BJ (cell line): ENCODE measurements around the gene RIT2. TPM values are rescaled to one million over a fixed set of nuclear protein-coding genes. Genes with fewer than 3 reads are reported as not detected.

Source experiments
- CTCF ChIA-PET: fragments of 350-600 bp; formaldehyde crosslinking; extraction: SDS; loops from one replicate; lab custom pipeline; 2021; ENCODE audit warnings: antibody characterized with exemption, inconsistent platforms; lab: Yijun Ruan, JAX
- POLR2A ChIA-PET: fragments of 300-600 bp; sonication (Branson Sonifier 250); formaldehyde crosslinking; extraction: SDS; loops from one replicate; lab custom pipeline; 2021; ENCODE audit warnings: antibody characterized with exemption; lab: Charles Lee
- DNase-seq: peaks from one replicate; pipeline ENCODE4 v3.0.0-alpha.2; 2011; ENCODE audit warnings: low read depth
- H3K27me3 ChIP-seq: 2 replicates; pipeline ENCODE4 v1.6.0; 2011; ENCODE audit warnings: low read length; ENCODE audit not compliant: control insufficient read depth, insufficient read depth
- H3K36me3 ChIP-seq: 2 replicates; pipeline ENCODE4 v1.5.1; 2011; ENCODE audit warnings: low read length; ENCODE audit not compliant: control insufficient read depth, insufficient read depth
- H3K4me3 ChIP-seq: 2 replicates; pipeline ENCODE4 v1.5.1; 2011; ENCODE audit warnings: low read depth, mild to moderate bottlenecking, control low read depth, low read length
- polyA plus RNA-seq: library from polyadenylated mRNA; depleted of rRNA; stranded (reverse); fragments of >200 nt; gene quantifications from 2 replicates; pipeline ENCODE4 v1.2.3, GENCODE V29; 2011
- TF ChIP-seq, protein P1 (sequence below): IDR thresholded peaks from 2 replicates; pipeline ENCODE4 v1.5.1; 2011; ENCODE audit warnings: low read depth, mild to moderate bottlenecking, control low read depth, inconsistent platforms, low read length, moderate library complexity; ENCODE audit not compliant: insufficient read depth

RIT2 gene
- polyA plus RNA-seq, 1 experiment: not detected

DNA sequence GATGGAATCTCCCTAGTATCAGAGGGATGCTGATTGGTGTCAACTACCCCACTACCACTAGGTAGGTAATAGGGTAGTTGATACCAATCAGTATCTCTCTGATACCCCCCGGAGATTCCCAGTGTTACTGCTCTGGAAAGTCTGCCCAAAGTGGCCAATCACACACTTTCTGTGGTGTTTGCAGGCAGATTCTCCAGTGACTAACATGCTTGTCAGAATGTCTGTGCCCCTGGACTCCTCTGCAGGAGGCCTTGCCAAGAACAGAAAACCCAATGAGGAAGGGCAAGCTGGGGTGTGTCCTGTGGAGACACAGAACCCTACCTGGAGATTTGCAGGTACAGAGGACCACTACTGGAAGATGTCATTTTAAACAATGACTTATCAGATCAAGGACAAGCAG lies 135.1 kb downstream of the RIT2 start:
- Histone ChIP-seq H3K27me3 (no peaks in the 10 kb centered on the region), H3K36me3 (no peaks in the 10 kb centered on the region), H3K4me3 (no peak overlapping the region)
- CTCF ChIA-PET: no interaction called here
- TF ChIP-seq, protein P1, sequence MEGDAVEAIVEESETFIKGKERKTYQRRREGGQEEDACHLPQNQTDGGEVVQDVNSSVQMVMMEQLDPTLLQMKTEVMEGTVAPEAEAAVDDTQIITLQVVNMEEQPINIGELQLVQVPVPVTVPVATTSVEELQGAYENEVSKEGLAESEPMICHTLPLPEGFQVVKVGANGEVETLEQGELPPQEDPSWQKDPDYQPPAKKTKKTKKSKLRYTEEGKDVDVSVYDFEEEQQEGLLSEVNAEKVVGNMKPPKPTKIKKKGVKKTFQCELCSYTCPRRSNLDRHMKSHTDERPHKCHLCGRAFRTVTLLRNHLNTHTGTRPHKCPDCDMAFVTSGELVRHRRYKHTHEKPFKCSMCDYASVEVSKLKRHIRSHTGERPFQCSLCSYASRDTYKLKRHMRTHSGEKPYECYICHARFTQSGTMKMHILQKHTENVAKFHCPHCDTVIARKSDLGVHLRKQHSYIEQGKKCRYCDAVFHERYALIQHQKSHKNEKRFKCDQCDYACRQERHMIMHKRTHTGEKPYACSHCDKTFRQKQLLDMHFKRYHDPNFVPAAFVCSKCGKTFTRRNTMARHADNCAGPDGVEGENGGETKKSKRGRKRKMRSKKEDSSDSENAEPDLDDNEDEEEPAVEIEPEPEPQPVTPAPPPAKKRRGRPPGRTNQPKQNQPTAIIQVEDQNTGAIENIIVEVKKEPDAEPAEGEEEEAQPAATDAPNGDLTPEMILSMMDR: no peak
- POLR2A ChIA-PET: no interaction called here
- DNase-seq: no peak

DNA sequence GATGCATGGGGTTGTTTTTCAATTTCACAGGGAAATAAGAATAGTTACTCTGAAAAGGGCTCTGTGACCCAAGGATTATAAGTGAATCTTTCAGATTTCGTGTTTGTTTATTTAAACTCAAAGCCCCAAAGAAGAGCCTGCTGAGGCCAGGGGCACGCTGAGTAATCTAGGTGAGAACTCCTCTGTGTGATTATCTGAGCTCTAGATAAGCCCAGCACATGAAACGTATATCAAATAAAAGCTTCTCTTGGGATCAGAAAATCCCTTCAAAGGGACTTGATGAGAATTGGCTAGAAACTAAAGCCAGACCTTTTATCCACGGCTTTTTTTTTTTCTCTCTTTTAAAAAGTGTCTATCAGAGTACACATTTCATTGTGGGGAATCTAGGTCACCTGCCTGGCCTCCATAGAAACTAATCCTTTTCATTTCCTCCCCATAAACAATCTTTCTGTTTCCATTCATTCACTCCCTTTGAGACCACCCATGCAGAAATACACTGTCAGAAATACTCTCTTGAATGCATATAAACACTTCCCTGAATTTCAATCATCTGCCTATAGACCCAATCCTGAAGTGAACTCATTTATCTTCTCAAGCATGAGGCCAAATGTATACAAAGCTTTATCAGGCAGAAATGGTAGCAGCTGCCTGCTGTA lies 137.4 kb downstream of the RIT2 start:
- Histone ChIP-seq H3K4me3 (no peak overlapping the region), H3K27me3 (no peaks in the 10 kb centered on the region), H3K36me3 (no peaks in the 10 kb centered on the region)
- ChIA-PET CTCF (no interaction called here), POLR2A (no interaction called here)
- no peak for DNase-seq
- TF ChIP-seq, protein P1: no peak

DNA sequence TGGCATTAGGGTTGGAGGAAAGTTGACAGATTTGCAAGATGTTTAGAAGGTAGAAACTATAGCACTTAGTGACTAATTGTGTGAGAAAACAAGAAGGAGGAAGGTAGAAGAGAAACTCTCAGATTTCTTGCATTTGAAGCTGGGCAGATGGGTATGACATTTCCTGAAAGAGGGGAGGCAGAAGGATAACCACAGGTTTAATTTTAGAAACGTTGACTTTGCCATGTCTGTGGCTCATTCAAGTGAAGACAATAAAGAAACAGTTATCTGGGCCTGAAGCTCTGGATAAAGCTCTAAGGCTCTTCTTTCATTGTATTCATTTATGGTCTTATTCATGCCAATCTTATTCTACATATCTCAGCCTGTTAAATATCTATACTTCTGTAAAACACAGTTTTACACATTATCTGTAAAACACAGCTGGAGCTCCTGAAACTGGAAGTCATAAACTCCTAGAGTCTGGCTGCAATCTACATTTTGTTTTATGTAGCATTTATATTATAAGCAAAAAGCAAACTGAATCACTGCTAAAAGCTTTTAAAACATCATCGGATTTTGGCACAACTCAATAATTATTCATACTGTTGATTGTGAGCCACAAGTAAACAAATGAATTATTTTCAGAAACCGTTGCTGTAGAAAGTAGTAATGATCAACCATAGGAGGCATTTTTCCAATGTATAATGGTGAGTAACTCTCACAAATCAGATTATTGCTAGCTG lies 138.5 kb downstream of the RIT2 start:
- CTCF ChIA-PET: no interaction called here
- Histone ChIP-seq H3K27me3 (no peaks in the 10 kb centered on the region), H3K4me3 (no peak overlapping the region), H3K36me3 (no peaks in the 10 kb centered on the region)
- POLR2A ChIA-PET: no interaction called here
- no peak for DNase-seq
- TF ChIP-seq, protein P1: no peak

DNA sequence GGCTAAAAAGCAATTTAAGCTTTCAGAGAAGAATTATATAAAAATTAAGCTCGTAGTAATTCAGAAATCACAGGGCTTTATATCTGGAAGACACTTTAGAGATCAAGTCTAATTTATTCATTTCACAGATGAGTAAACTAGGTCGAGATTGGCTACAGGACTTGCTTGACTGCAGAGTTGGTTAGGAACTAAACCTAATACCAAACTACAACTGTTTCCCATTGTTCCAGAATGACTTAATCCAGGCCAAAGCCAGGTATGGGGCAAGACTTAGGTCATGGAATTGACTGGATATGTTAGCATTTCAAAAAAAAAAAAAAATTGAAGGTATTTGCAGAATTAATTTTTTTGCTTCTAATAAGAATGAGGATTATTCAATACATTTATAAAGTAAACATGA lies 146.1 kb downstream of the RIT2 start:
- POLR2A ChIA-PET: no interaction called here
- Histone ChIP-seq H3K4me3 (no peak overlapping the region), H3K27me3 (no peaks in the 10 kb centered on the region), H3K36me3 (no peaks in the 10 kb centered on the region)
- TF ChIP-seq, protein P1: no peak
- no peak for DNase-seq
- CTCF ChIA-PET: no interaction called here

DNA sequence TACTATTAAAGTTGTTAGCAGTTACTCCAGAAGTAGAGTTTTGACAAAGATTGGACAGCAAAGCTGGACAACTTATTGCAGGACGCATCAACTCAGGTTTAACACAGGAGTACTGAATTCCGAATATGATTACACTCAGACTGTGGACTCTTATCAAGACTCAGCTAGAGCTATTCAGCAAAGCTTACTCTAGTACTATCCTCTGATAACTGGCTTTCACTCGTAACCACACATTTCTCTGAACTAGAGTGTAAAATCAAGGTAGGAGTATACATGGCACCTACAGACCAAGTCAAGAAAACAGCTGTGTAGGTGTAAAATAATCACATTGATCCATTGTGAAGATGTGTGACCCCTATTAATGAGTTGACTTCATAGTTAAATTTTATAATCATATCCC lies 154.2 kb downstream of the RIT2 start:
- Histone ChIP-seq H3K27me3 (no peaks in the 10 kb centered on the region), H3K36me3 (no peaks in the 10 kb centered on the region), H3K4me3 (no peak overlapping the region)
- TF ChIP-seq, protein P1: no peak
- POLR2A ChIA-PET: no interaction called here
- CTCF ChIA-PET: no interaction called here
- DNase-seq: no peak
